H1 (cell line): Measurements from ENCODE around the gene TMEM178B. TPM values are rescaled to one million over a fixed set of nuclear protein-coding genes. Genes with fewer than 3 reads are reported as not detected.

ENCODE experiments used
- CTCF ChIA-PET: fragments of 300-600 bp; sonication (Branson Sonifier 250); formaldehyde crosslinking; loops from one replicate; lab custom pipeline; 2021; ENCODE audit not compliant: partially characterized antibody; lab: Charles Lee
- POLR2A ChIA-PET: fragments of 300-600 bp; sonication (Branson Sonifier 250); formaldehyde crosslinking; loops from one replicate; lab custom pipeline; 2021; ENCODE audit warnings: inconsistent platforms; ENCODE audit not compliant: partially characterized antibody; lab: Charles Lee
- DNase-seq, 2 experiments: peaks; one replicate each; pipeline versions ENCODE4 v3.0.0 to v3.0.0-alpha.2; 2010 to 2022; ENCODE audit warnings: low spot score in 2 of 2, low read depth in 1 of 2, mixed read lengths in 1 of 2
- FAIRE-seq: peaks from 2 replicates; lab custom pipeline; 2011; peaks lifted over from hg19 to GRCh38; lab: Jason Lieb, UNC
- H2AFZ ChIP-seq: 2 replicates; pipeline ENCODE4 v1.8.1; 2012; ENCODE audit warnings: low read length, inconsistent platforms
- H2AK5ac ChIP-seq: 2 replicates; pipeline ENCODE4 v1.6.1; 2013; ENCODE audit warnings: low read depth, low read length
- H2BK120ac ChIP-seq: replicated peaks from 2 replicates; pipeline ENCODE3; 2013; ENCODE audit warnings: low read depth, low read length, inconsistent platforms
- H2BK12ac ChIP-seq: 2 replicates; pipeline ENCODE4 v1.6.1; 2013; ENCODE audit warnings: low read depth, low read length
- H2BK15ac ChIP-seq: 2 replicates; pipeline ENCODE4 v1.6.1; 2013; ENCODE audit warnings: low read length
- H2BK20ac ChIP-seq: 2 replicates; pipeline ENCODE4 v1.6.1; 2013; ENCODE audit warnings: low read length
- H2BK5ac ChIP-seq: 2 replicates; pipeline ENCODE4 v1.6.1; 2013; ENCODE audit warnings: low read depth, low read length
- H3K14ac ChIP-seq: 2 replicates; pipeline ENCODE4 v1.6.1; 2013; ENCODE audit warnings: inconsistent platforms; ENCODE audit not compliant: insufficient read length
- H3K18ac ChIP-seq: 2 replicates; pipeline ENCODE4 v1.6.1; 2013; ENCODE audit warnings: low read length; ENCODE audit errors: extremely low read depth
- H3K23ac ChIP-seq: 2 replicates; pipeline ENCODE4 v1.6.1; 2013; ENCODE audit warnings: inconsistent platforms; ENCODE audit not compliant: insufficient read length
- H3K23me2 ChIP-seq: 2 replicates; pipeline ENCODE4 v1.6.1; 2013; ENCODE audit warnings: low read depth, low read length
- H3K27ac ChIP-seq: 2 replicates; pipeline ENCODE4 v1.6.1; 2011; ENCODE audit warnings: low read depth, low read length, inconsistent platforms
- H3K27me3 ChIP-seq, 4 experiments: replicated peaks in 1 of 4; 1 replicate in 1 of 4; 2 replicates in 3 of 4; pipeline versions ENCODE4 v1.6.1 to v1.8.1; 2011 to 2013; ENCODE audit warnings: low read length in 3 of 4, mild to moderate bottlenecking in 3 of 4, inconsistent platforms in 2 of 4, mixed read lengths in 2 of 4, moderate library complexity in 1 of 4; ENCODE audit not compliant: control insufficient read depth in 3 of 4, insufficient read depth in 3 of 4; ENCODE audit errors: extremely low read depth in 1 of 4
- H3K36me3 ChIP-seq, 4 experiments: 2 replicates each; pipeline versions ENCODE4 v1.6.1 to v1.8.1; 2011 to 2013; ENCODE audit warnings: mild to moderate bottlenecking in 4 of 4, low read length in 3 of 4, moderate library complexity in 2 of 4, control low read depth in 1 of 4, inconsistent platforms in 1 of 4; ENCODE audit not compliant: insufficient read depth in 4 of 4, control insufficient read depth in 2 of 4
- H3K4ac ChIP-seq: replicated peaks from 2 replicates; pipeline ENCODE3; 2013; ENCODE audit warnings: low read length, low read depth, mixed read lengths, inconsistent platforms; ENCODE audit not compliant: insufficient read length
- H3K4me1 ChIP-seq, 4 experiments: replicated peaks in 1 of 4; 1 replicate in 1 of 4; 2 replicates in 3 of 4; pipeline versions ENCODE4 v1.6.1 to v1.8.1; 2011 to 2013; ENCODE audit warnings: low read length in 3 of 4, inconsistent platforms in 2 of 4, mixed read lengths in 1 of 4; ENCODE audit not compliant: insufficient read depth in 4 of 4, control insufficient read depth in 3 of 4
- H3K4me2 ChIP-seq, 2 experiments: 2 replicates each; pipeline versions ENCODE4 v1.6.1 to v1.8.1; 2011 to 2013; ENCODE audit warnings: low read depth in 2 of 2, low read length in 2 of 2, control low read depth in 1 of 2, inconsistent platforms in 1 of 2, mild to moderate bottlenecking in 1 of 2; ENCODE audit not compliant: insufficient read depth in 1 of 2
- H3K4me3 ChIP-seq, 4 experiments: fragments of 200-600, 300-600 bp in 1 of 4; sonication (generic), shearing (Covaris generic), sonication (Bioruptor Twin) in 1 of 4; 2 replicates each; pipeline versions ENCODE4 v1.5.1 to v1.8.1; 2011 to 2016; ENCODE audit warnings: low read length in 4 of 4, low read depth in 3 of 4, control low read depth in 2 of 4, inconsistent platforms in 2 of 4, mild to moderate bottlenecking in 2 of 4, mixed read lengths in 1 of 4, moderate library complexity in 1 of 4; ENCODE audit not compliant: insufficient read depth in 2 of 4; ENCODE audit errors: extremely low read depth in 1 of 4
- H3K56ac ChIP-seq: replicated peaks from 2 replicates; pipeline ENCODE3; 2013; ENCODE audit warnings: low read depth, mild to moderate bottlenecking, mixed read lengths, low read length, inconsistent platforms; ENCODE audit not compliant: insufficient read length
- H3K79me1 ChIP-seq: 2 replicates; pipeline ENCODE4 v1.6.1; 2013; ENCODE audit warnings: low read depth, low read length, control low read depth
- H3K79me2 ChIP-seq, 2 experiments: 2 replicates each; pipeline versions ENCODE4 v1.6.1 to v1.8.1; 2012 to 2013; ENCODE audit warnings: low read length in 2 of 2, mild to moderate bottlenecking in 2 of 2, inconsistent platforms in 1 of 2; ENCODE audit not compliant: insufficient read depth in 2 of 2, control insufficient read depth in 1 of 2
- H3K9ac ChIP-seq, 4 experiments: replicated peaks in 1 of 4; 1 replicate in 1 of 4; 2 replicates in 3 of 4; pipeline versions ENCODE4 v1.6.1 to v1.8.1; 2011 to 2013; ENCODE audit warnings: low read depth in 3 of 4, low read length in 3 of 4, control low read depth in 2 of 4, mild to moderate bottlenecking in 2 of 4, moderate library complexity in 2 of 4, inconsistent platforms in 1 of 4; ENCODE audit errors: extremely low read depth in 1 of 4
- H3K9me3 ChIP-seq, 2 experiments: 2 replicates each; pipeline versions ENCODE4 v1.6.1 to v1.8.1; 2012 to 2013; ENCODE audit warnings: mild to moderate bottlenecking in 2 of 2, moderate library complexity in 2 of 2, control low read depth in 1 of 2, inconsistent platforms in 1 of 2, low read depth in 1 of 2, low read length in 1 of 2, mixed read lengths in 1 of 2; ENCODE audit not compliant: insufficient read depth in 2 of 2
- H4K20me1 ChIP-seq, 2 experiments: replicated peaks in 1 of 2; 2 replicates each; pipeline versions ENCODE3 to v1.8.1; 2011 to 2013; ENCODE audit warnings: inconsistent platforms in 2 of 2, low read length in 2 of 2, mild to moderate bottlenecking in 1 of 2; ENCODE audit not compliant: insufficient read depth in 2 of 2, control insufficient read depth in 1 of 2
- H4K5ac ChIP-seq: 2 replicates; pipeline ENCODE4 v1.6.1; 2013; ENCODE audit warnings: low read length, low read depth, mixed read lengths, inconsistent platforms; ENCODE audit not compliant: insufficient read length
- H4K8ac ChIP-seq: 2 replicates; pipeline ENCODE4 v1.8.0; 2013; ENCODE audit warnings: mild to moderate bottlenecking, moderate library complexity, low read length, inconsistent platforms; ENCODE audit not compliant: insufficient read depth; ENCODE audit errors: extremely low read depth
- H4K91ac ChIP-seq: replicated peaks from 2 replicates; pipeline ENCODE3; 2013; ENCODE audit warnings: low read length, mixed read lengths, inconsistent platforms; ENCODE audit not compliant: insufficient read length
- BCL11A ChIP-seq, 2 experiments: IDR thresholded peaks; one replicate each; pipeline ENCODE4 v1.6.1; 2011; ENCODE audit warnings: low read depth in 2 of 2, low read length in 2 of 2, mild to moderate bottlenecking in 2 of 2
- SP4 ChIP-seq: IDR thresholded peaks from 2 replicates; pipeline ENCODE4 v1.6.1; 2012; ENCODE audit warnings: low read length, inconsistent platforms
- WGBS, 2 experiments: shearing (Covaris generic) in 1 of 2; methylation state at CpG; one replicate each; pipeline versions ENCODE4 v1.1.6 to v1.1.7; 2013 to 2015; ENCODE audit warnings: low lambda C conversion rate in 2 of 2, mixed read lengths in 2 of 2, inconsistent platforms in 1 of 2, low coverage in 1 of 2, missing lambda C conversion rate in 1 of 2; ENCODE audit not compliant: insufficient replicate concordance in 2 of 2, insufficient coverage in 1 of 2, insufficient read length in 1 of 2; ENCODE audit errors: extremely low coverage in 1 of 2, missing lambda C conversion rate in 1 of 2; 5-methylcytosine and 5-hydroxymethylcytosine counted together
- polyA plus RNA-seq, 7 experiments: library from polyadenylated mRNA; depleted of rRNA in 3 of 7; stranded (reverse) in 5 of 7; unstranded in 2 of 7; fragments of >200 nt in 5 of 7; fragments of 200-250 nt in 2 of 7; gene quantifications; 1 replicate in 5 of 7; 2 replicates in 1 of 7; 4 replicates in 1 of 7; pipeline versions ENCODE4 v1.2.1 to v1.2.3, GENCODE V29; 2011 to 2013; ENCODE audit warnings: missing spikeins in 2 of 7, mixed read lengths in 2 of 7
- total RNA-seq: library from RNA; stranded (reverse); fragmentation: NEBNext Ultra II Directional; extraction: Animal tissue kit (Norgen Biotek cat#: 25700); gene quantifications from 2 replicates; pipeline ENCODE4 v1.2.1, GENCODE V29; 2021

Gene TMEM178B
- total and polyA plus RNA-seq, 2 of the 8 experiments (the other 6 are each of a cell fraction or from before 2014, with no cell fraction given) = 5.3 to 18.1 TPM

GRCh38 chr7:141039376-141039775, 34.5 kb upstream of the TMEM178B start:
- no peak for TF ChIP-seq SP4
- no peak for TF ChIP-seq BCL11A (IDR thresholded peaks at IDR 0.05; ENCODE audit: low read depth in 2 of 2, low read length in 2 of 2)
- H2BK15ac ChIP-seq = no peak overlapping the region

More at GRCh38 chr7:141039376-141039775, 34.5 kb upstream of the TMEM178B start:
- FAIRE-seq (no peak), DNase-seq (no peak)
- Histone ChIP-seq H3K23me2 (no peaks in the 10 kb centered on the region), H3K36me3 (no peaks in the 10 kb centered on the region), H3K4me1 (no peaks in the 10 kb centered on the region), H4K91ac (no peak overlapping the region), H2AK5ac (no peak overlapping the region), H3K9ac (no peak overlapping the region), H4K8ac (no peak overlapping the region), H4K20me1 (no peaks in the 10 kb centered on the region), H3K56ac (no peak overlapping the region), H3K18ac (no peak overlapping the region), H2BK20ac (no peak overlapping the region), H3K4me3 (no peak overlapping the region), H3K79me2 (no peaks in the 10 kb centered on the region), H3K79me1 (no peaks in the 10 kb centered on the region), H3K23ac (no peak overlapping the region), H3K14ac (no peak overlapping the region), H3K27ac (no peak overlapping the region), H2BK5ac (no peak overlapping the region), H3K4ac (no peak overlapping the region), H4K5ac (no peak overlapping the region), H3K9me3 (no peaks in the 10 kb centered on the region), H3K27me3 (no peaks in the 10 kb centered on the region), H2AFZ (peak overlapping the region; percentile 73), H3K4me2 (no peak overlapping the region), H2BK120ac (no peak overlapping the region), H2BK12ac (no peak overlapping the region)
- ChIA-PET POLR2A (no interaction called here), CTCF (interaction anchor here (0.9 kb wide), 1 partner anchor 8 kb away, joined by 4 read pairs; no protein-coding TSS in a partner anchor)
- WGBS, 2 experiments = 86% methylated on average over 3 of the region's 3 CpGs; no CpG with 5 or more reads in 1 of the 2 experiments
